CD8-positive, alpha-beta memory T cell (primary cell): ENCODE data around the gene EWSR1. TPM values are rescaled to one million over a fixed set of nuclear protein-coding genes. Genes with fewer than 3 reads are reported as not detected.
"Not testable (repeated sequence)": the region's sequence is repeated elsewhere in the genome, so short reads cannot be mapped to it uniquely, and the experiment has no call there.

ENCODE experiments used
- CTCF ChIA-PET: fragments of 350-600 bp; sonication (Branson Sonifier 250); formaldehyde crosslinking; loops from one replicate; lab custom pipeline; 2021; ENCODE audit warnings: antibody characterized with exemption; lab: Charles Lee
- POLR2A ChIA-PET: fragments of 350-600 bp; sonication (Branson Sonifier 250); formaldehyde crosslinking; loops from one replicate; lab custom pipeline; 2021; ENCODE audit warnings: antibody characterized with exemption; lab: Charles Lee
- DNase-seq, 5 donors: peaks; one replicate each; pipeline versions ENCODE4 v3.0.0 to v3.0.0-alpha.2; 2020 to 2022; ENCODE audit warnings: mixed read lengths in 1 of 5
- H3K27ac ChIP-seq: one replicate; pipeline ENCODE4 v1.7.0; 2013; ENCODE audit warnings: low read depth, mild to moderate bottlenecking, low read length, moderate library complexity
- H3K27me3 ChIP-seq: 2 replicates; pipeline ENCODE4 v1.7.0; 2013; ENCODE audit warnings: low read length, mild to moderate bottlenecking; ENCODE audit not compliant: insufficient read depth, poor library complexity, severe bottlenecking
- H3K36me3 ChIP-seq: 2 replicates; pipeline ENCODE4 v1.7.0; 2013; ENCODE audit warnings: mild to moderate bottlenecking, low read length, moderate library complexity; ENCODE audit not compliant: insufficient read depth
- H3K4me1 ChIP-seq: 2 replicates; pipeline ENCODE4 v1.7.0; 2013; ENCODE audit warnings: mild to moderate bottlenecking, low read length, moderate library complexity; ENCODE audit not compliant: insufficient read depth
- H3K4me3 ChIP-seq: 2 replicates; pipeline ENCODE4 v1.7.0; 2013; ENCODE audit warnings: mild to moderate bottlenecking, low read length
- H3K9me3 ChIP-seq: 2 replicates; pipeline ENCODE4 v1.7.0; 2013; ENCODE audit warnings: mild to moderate bottlenecking, low read length
- H3K27ac Mint-ChIP-seq, 8 donors: one replicate each; pipeline ENCODE4 v1.8.0; 2020 to 2021; ENCODE audit warnings: mixed read lengths in 8 of 8, mild to moderate bottlenecking in 6 of 8, inconsistent platforms in 3 of 8, moderate library complexity in 3 of 8
- H3K27me3 Mint-ChIP-seq, 2 donors: one replicate each; pipeline ENCODE4 v1.8.0; 2020 to 2021; ENCODE audit warnings: mixed read lengths in 2 of 2, mild to moderate bottlenecking in 1 of 2, moderate library complexity in 1 of 2
- H3K36me3 Mint-ChIP-seq, 3 donors: one replicate each; pipeline ENCODE4 v1.8.0; 2020 to 2021; ENCODE audit warnings: mixed read lengths in 3 of 3, inconsistent platforms in 1 of 3, mild to moderate bottlenecking in 1 of 3
- H3K4me1 Mint-ChIP-seq, 3 donors: one replicate each; pipeline ENCODE4 v1.8.0; 2020 to 2021; ENCODE audit warnings: mixed read lengths in 3 of 3, inconsistent platforms in 1 of 3, mild to moderate bottlenecking in 1 of 3
- H3K4me3 Mint-ChIP-seq, 7 donors: one replicate each; pipeline ENCODE4 v1.8.0; 2020 to 2021; ENCODE audit warnings: mixed read lengths in 7 of 7, mild to moderate bottlenecking in 6 of 7, moderate library complexity in 4 of 7, inconsistent platforms in 2 of 7
- H3K9me3 Mint-ChIP-seq, 5 donors: one replicate each; pipeline ENCODE4 v1.8.0; 2020 to 2022; ENCODE audit warnings: mixed read lengths in 5 of 5, mild to moderate bottlenecking in 3 of 5, moderate library complexity in 2 of 5, inconsistent platforms in 1 of 5
- polyA plus RNA-seq: library from polyadenylated mRNA; unstranded; fragments of 300-500 nt; fragmentation: Illumina TruSeq; gene quantifications from one replicate; pipeline ENCODE4 v1.2.3, GENCODE V29; 2021
- total RNA-seq, 2 experiments: library from RNA; stranded (reverse); gene quantifications; one replicate each; pipeline ENCODE4 v1.2.3, GENCODE V29; 2021

Gene EWSR1
- total and polyA plus RNA-seq, 3 experiments from 2014 or later, result 219 to 327 (median 312) TPM

DNA sequence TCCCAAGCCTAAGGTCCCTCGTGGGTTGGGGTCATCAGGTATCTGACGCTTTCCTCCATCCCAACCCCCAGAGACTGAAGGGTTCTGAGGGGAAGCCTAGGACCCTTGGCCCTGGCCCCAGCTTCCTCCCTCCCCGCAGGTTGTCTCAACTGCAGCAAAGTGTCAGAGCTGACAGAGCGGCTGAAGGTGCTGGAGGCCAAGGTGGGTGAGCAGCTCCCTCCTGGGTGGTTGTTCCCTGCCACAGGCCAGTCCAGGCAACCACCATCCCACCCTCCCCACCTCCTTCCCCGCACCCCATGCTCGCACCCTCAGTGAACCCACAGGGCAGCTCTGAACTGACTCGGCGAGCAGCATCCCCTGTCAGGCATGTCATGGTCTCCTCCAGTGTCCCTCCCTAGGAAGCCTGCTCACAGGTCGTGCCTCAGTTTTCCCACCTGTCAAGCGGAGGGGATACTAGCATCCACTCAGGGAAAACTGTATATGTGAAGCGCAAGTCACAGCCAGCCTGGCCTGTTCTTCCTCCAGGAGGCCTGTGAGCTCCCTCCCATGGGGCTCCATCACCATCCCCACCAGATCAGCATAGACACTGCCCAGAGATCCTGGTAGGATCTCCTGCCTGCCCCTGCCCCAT lies 41.6 kb upstream of the EWSR1 start:
- CTCF ChIA-PET, result no interaction called here
- H3K4me3 ChIP-seq, result no peak overlapping the region
- peaks cover 0 to 5% of the 10 kb centered on the region in 2 donors for H3K27me3 Mint-ChIP-seq
- no peaks in the 10 kb centered on the region for H3K9me3 Mint-ChIP-seq
- H3K9me3 ChIP-seq, result no peaks in the 10 kb centered on the region
- no peak overlapping the region for H3K4me3 Mint-ChIP-seq
- H3K27ac Mint-ChIP-seq, result no peak overlapping the region
- H3K4me1 ChIP-seq, result no peaks in the 10 kb centered on the region
- H3K4me1 Mint-ChIP-seq, result no peaks in the 10 kb centered on the region
- no peaks in the 10 kb centered on the region for H3K36me3 Mint-ChIP-seq
- H3K27me3 ChIP-seq, result no peaks in the 10 kb centered on the region
- POLR2A ChIA-PET, result no interaction called here
- DNase-seq, result no peak
- no peak overlapping the region for H3K27ac ChIP-seq
- no peaks in the 10 kb centered on the region for H3K36me3 ChIP-seq

DNA sequence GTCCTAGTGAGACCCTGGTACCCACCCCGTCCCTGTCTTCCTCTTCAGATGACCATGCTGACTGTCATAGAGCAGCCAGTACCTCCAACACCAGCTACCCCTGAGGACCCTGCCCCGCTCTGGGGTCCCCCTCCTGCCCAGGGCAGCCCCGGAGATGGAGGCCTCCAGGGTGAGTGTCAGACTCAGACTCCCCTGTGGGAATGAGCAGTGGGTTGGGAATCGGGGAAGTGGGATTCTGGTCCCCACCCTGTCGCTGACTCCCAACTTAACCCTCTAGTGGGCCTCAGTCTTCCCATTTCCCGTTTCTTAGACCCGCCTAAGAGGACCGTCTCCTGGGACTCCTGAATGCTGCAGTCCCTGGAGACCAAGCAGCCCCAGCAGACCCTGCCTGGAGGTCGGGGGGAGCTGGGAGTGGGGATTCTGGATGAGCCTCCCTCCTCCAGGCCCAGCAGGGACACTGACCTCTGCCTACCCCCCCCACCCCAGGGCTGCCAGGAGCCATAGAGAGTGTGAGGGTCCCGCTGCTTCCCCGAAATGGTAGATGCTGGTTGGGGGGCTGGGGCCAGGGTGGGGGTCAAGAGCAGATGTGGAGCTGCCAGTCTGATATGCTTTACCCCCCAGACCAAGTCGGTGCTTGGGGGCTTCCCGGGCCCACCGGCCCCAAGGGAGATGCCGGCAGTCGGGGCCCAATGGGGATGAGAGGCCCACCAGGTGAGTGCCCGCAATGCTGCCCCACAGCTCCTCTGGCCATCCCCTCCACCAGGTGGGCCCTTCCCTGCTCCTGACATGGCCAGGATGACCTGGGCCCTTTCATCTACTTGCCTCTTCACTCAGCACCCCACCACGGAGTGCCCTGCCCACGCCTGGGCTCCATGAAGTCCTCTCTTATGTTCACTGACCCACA lies 36.8 kb upstream of the EWSR1 start:
- Histone ChIP-seq H3K4me1 (no peaks in the 10 kb centered on the region), H3K4me3 (no peak overlapping the region), H3K9me3 (no peaks in the 10 kb centered on the region), H3K36me3 (no peaks in the 10 kb centered on the region), H3K27me3 (no peaks in the 10 kb centered on the region), H3K27ac (no peak overlapping the region)
- no peaks in the 10 kb centered on the region for H3K9me3 Mint-ChIP-seq
- no peak overlapping the region for H3K4me3 Mint-ChIP-seq
- ChIA-PET POLR2A (no interaction called here), CTCF (interaction anchor here (1.4 kb wide), 1 partner anchor 15 kb away, joined by 4 read pairs; no protein-coding TSS in a partner anchor)
- peaks cover 0 to 5% of the 10 kb centered on the region in 2 donors for H3K27me3 Mint-ChIP-seq
- peaks cover 0 to 1% (median 0%) of the 10 kb centered on the region in 3 donors for H3K36me3 Mint-ChIP-seq
- no peak for DNase-seq
- H3K27ac Mint-ChIP-seq, result no peak overlapping the region
- H3K4me1 Mint-ChIP-seq, result no peaks in the 10 kb centered on the region

DNA sequence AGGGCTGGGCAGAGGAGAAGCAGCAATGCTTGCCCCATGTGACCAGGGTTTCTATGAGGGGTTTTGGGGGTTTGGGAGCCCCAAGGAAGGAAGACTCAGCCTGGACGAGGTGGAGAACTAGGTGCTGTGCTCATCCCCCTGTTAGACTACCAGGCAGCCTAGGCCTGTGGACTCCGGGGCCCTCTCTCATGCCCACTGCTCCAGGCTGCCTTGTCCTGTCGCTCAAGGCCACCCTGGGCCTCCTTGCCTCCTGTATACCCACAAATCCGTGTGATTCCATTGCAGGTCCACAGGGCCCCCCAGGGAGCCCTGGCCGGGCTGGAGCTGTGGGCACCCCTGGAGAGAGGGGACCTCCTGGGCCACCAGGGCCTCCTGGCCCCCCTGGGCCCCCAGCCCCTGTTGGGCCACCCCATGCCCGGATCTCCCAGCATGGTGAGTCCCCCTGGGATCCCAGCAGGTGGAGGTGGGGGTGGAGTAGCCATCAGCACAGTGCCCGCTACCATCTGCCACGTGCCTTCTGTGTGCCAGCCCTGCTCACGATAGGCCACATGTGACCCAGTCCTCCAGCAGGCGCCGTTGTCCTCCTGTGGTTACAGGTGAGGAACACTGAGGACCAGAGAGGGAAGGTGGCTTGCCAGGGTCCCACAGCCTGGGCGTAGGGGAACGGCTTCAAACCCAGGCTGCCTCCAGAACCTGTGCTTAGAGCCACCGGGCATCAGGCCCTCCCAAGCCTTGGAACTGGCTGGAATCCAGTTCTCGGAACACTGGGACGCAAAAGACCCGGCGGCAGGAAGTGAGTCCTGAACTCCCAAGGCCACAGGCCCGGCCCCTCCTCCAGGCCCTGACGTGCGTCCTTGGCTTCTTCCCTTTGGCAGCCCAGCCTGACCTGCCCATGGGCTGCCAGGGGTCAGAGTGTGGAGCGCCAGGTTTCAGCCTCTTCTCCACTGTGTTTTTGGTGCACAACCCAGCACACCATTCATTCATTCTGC lies 35.8 kb upstream of the EWSR1 start:
- H3K27ac Mint-ChIP-seq, result no peak overlapping the region
- Histone ChIP-seq H3K36me3 (no peaks in the 10 kb centered on the region), H3K27me3 (no peaks in the 10 kb centered on the region), H3K4me3 (no peak overlapping the region), H3K27ac (no peak overlapping the region), H3K4me1 (no peaks in the 10 kb centered on the region), H3K9me3 (no peaks in the 10 kb centered on the region)
- peaks cover 0 to 3% of the 10 kb centered on the region in 2 donors for H3K27me3 Mint-ChIP-seq
- no peaks in the 10 kb centered on the region for H3K9me3 Mint-ChIP-seq
- H3K36me3 Mint-ChIP-seq, result peaks cover 0 to 1% (median 0%) of the 10 kb centered on the region in 3 donors
- DNase-seq, result no peak
- no peaks in the 10 kb centered on the region for H3K4me1 Mint-ChIP-seq
- ChIA-PET CTCF (interaction anchor here (4.6 kb wide), 1 partner anchor 13 kb away, joined by 19 read pairs; no protein-coding TSS in a partner anchor), POLR2A (no interaction called here)
- no peak overlapping the region for H3K4me3 Mint-ChIP-seq

- no peaks in the 10 kb centered on the region for H3K4me1 ChIP-seq
- H3K9me3 Mint-ChIP-seq, result no peaks in the 10 kb centered on the region
- H3K4me1 Mint-ChIP-seq, result no peaks in the 10 kb centered on the region
- ChIA-PET POLR2A (no interaction called here), CTCF (interaction anchor here (4.6 kb wide), 1 partner anchor 12 kb away, joined by 19 read pairs; no protein-coding TSS in a partner anchor)
- no peak overlapping the region for H3K4me3 ChIP-seq
- H3K9me3 ChIP-seq, result no peaks in the 10 kb centered on the region
- no peak overlapping the region for H3K27ac Mint-ChIP-seq
- DNase-seq, result no peak
- H3K36me3 Mint-ChIP-seq, result peaks cover 0 to 1% (median 0%) of the 10 kb centered on the region in 3 donors
- H3K27me3 ChIP-seq, result no peaks in the 10 kb centered on the region
- peaks cover 0 to 3% of the 10 kb centered on the region in 2 donors for H3K27me3 Mint-ChIP-seq
- no peak overlapping the region for H3K4me3 Mint-ChIP-seq
- no peak overlapping the region for H3K27ac ChIP-seq
- no peaks in the 10 kb centered on the region for H3K36me3 ChIP-seq
Observed at GRCh38 chr22:29233277-29233877, 34.7 kb upstream of the EWSR1 start.

GRCh38 chr22:29240481-29240880 lies 27.6 kb upstream of the EWSR1 start:
- Mint-ChIP-seq H3K27me3 (peaks cover 14 to 29% of the 10 kb centered on the region in 2 donors), H3K9me3 (peaks cover 4 to 11% (median 8%) of the 10 kb centered on the region in 5 donors), H3K36me3 (peaks cover 0 to 20% (median 0%) of the 10 kb centered on the region in 3 donors)
- H3K27ac ChIP-seq, H3K27me3 ChIP-seq, H3K27ac Mint-ChIP-seq, H3K9me3 ChIP-seq, CTCF ChIA-PET, H3K36me3 ChIP-seq, H3K4me1 ChIP-seq, POLR2A ChIA-PET, H3K4me3 ChIP-seq, H3K4me1 Mint-ChIP-seq, DNase-seq, H3K4me3 Mint-ChIP-seq: not testable (repeated sequence)

DNA sequence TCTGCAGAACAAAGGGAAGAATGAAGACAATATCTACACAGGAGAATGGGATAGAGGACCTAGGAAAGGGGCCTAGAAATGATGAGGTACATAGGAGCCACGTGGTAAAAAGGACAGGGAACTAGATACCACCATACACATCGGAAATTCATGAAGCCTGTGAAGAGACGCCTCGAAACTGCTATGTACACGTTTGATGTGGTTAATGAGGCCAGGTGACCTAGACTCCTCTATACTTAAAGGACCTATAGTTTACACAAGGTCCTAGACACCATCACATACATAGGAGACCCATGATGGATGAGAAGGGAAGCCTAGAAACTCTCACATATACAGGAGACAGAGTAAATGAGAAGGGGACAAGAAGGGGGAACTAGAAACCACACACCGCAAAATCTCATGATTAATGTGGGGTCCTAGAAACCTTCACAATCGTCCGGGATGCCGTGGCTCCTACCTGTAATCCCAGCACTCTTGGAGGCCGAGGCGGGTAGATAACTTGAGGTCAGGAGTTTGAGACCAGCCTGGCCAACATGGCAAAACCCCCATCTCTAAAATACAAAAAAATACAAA lies 24.1 kb upstream of the EWSR1 start:
- DNase-seq, result no peak
- Mint-ChIP-seq H3K27ac (no peak overlapping the region), H3K4me3 (no peak overlapping the region), H3K4me1 (peaks cover 0 to 2% (median 0%) of the 10 kb centered on the region in 3 donors), H3K27me3 (peaks cover 14 to 25% of the 10 kb centered on the region in 2 donors), H3K36me3 (peaks cover 0 to 16% (median 0%) of the 10 kb centered on the region in 3 donors), H3K9me3 (peaks cover 4 to 11% (median 8%) of the 10 kb centered on the region in 5 donors)
- Histone ChIP-seq H3K4me1 (no peaks in the 10 kb centered on the region), H3K27me3 (no peaks in the 10 kb centered on the region), H3K9me3 (no peaks in the 10 kb centered on the region), H3K4me3 (no peak overlapping the region), H3K27ac (no peak overlapping the region), H3K36me3 (no peaks in the 10 kb centered on the region)
- ChIA-PET CTCF (interaction anchor here (2.3 kb wide), 1 partner anchor 9 kb away, joined by 19 read pairs; no protein-coding TSS in a partner anchor), POLR2A (no interaction called here)
